ENCODE measurements around the gene GSTO2. TPM values are rescaled to one million over a fixed set of nuclear protein-coding genes. Genes with fewer than 3 reads are reported as not detected.

The GSTO2 gene
- total RNA-seq, 2 donors from 2014 or later, result 18.1 to 37.3 TPM

DNA sequence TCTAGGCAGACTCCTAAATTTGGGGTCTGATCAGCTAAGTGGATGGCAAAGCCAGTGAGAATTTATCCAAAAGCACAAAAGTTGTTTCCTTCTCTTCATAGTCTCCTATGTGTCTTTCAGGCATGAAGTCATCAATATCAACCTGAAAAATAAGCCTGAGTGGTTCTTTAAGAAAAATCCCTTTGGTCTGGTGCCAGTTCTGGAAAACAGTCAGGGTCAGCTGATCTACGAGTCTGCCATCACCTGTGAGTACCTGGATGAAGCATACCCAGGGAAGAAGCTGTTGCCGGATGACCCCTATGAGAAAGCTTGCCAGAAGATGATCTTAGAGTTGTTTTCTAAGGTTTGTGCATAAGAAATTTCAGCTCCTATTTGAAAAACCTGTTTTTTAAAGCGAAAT is 9.5 kb upstream of the GSTO2 start:
- no peak overlapping the region for H3K4me3 ChIP-seq
- H3K27me3 ChIP-seq (replicated peaks; ENCODE audit: insufficient read depth), result no peaks in the 10 kb centered on the region
- H3K4me1 ChIP-seq (replicated peaks), result peaks cover 13% of the 10 kb centered on the region
- WGBS, result 30% methylated on average over 3 of the region's 3 CpGs
- H3K36me3 ChIP-seq, result no peaks in the 10 kb centered on the region
- intact Hi-C loops (cut with DNase I), result loop anchor here (10.0 kb wide), 1 partner anchor 295 kb away; the partner anchor contains the start of gene SLK
- no peaks in the 10 kb centered on the region for H3K9me3 ChIP-seq
- no peak for DNase-seq (ENCODE audit: low spot score)
- TF ChIP-seq, protein P1, sequence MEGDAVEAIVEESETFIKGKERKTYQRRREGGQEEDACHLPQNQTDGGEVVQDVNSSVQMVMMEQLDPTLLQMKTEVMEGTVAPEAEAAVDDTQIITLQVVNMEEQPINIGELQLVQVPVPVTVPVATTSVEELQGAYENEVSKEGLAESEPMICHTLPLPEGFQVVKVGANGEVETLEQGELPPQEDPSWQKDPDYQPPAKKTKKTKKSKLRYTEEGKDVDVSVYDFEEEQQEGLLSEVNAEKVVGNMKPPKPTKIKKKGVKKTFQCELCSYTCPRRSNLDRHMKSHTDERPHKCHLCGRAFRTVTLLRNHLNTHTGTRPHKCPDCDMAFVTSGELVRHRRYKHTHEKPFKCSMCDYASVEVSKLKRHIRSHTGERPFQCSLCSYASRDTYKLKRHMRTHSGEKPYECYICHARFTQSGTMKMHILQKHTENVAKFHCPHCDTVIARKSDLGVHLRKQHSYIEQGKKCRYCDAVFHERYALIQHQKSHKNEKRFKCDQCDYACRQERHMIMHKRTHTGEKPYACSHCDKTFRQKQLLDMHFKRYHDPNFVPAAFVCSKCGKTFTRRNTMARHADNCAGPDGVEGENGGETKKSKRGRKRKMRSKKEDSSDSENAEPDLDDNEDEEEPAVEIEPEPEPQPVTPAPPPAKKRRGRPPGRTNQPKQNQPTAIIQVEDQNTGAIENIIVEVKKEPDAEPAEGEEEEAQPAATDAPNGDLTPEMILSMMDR (IDR thresholded peaks at IDR 0.05), result no peak
- TF ChIP-seq POLR2AphosphoS5 (IDR thresholded peaks at IDR 0.05) (no peak), POLR2A (IDR thresholded peaks at IDR 0.05) (no peak)
- H3K27ac ChIP-seq, result peak overlapping the region; percentile 38 to 73

DNA sequence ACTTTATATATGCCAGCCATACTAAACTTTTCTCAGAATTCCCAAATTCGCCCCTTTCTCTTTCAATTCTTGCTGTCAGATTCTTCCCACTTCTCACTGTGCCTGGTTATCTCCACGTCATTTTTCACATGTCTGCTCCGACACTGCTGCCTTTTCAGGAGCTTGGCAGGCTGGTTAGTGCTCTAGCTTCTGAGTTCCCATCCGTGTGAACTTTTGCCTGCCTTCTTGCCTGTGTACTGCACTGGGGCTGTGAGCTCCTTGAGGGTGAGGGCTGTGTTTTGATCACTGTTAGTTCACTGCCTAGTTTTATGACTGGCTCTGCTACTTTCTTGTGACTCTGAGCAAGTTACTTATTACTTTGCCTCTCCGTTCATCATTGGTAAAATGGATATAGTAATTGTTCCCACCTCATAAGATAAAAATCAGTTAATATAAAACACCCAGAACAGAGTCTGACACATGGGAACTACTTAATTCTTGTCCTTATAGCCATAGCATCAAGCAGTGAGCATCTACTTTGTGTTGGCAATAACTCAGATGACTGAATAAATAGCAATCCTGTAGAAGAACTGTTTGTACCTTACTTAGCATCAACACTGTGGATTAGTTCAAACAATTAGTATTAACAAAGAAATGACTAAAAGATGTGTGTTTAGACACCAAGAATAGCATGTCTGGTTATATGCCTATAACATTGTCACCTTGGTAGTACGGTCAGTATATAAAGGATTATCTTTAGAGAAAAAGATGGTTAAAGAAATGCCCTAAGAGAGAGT is 8.8 kb upstream of the GSTO2 start:
- Histone ChIP-seq H3K4me1 (replicated peaks) (peaks cover 13% of the 10 kb centered on the region), H3K36me3 (no peaks in the 10 kb centered on the region), H3K9me3 (no peaks in the 10 kb centered on the region), H3K27ac (peak overlapping the region; percentile 38 to 73), H3K4me3 (no peak overlapping the region), H3K27me3 (replicated peaks; ENCODE audit: insufficient read depth) (no peaks in the 10 kb centered on the region)
- 46% methylated on average over 6 of the region's 6 CpGs for whole genome bisulfite sequencing
- TF ChIP-seq POLR2A (IDR thresholded peaks at IDR 0.05) (no peak), POLR2AphosphoS5 (IDR thresholded peaks at IDR 0.05) (no peak)
- TF ChIP-seq, protein P1 (IDR thresholded peaks at IDR 0.05), result no peak
- intact Hi-C loops (cut with DNase I), result loop anchor here (10.0 kb wide), 2 partner anchors 135 to 295 kb away; partner anchors contain the start of genes SFR1 and SLK
- DNase-seq (ENCODE audit: low spot score), result no peak

DNA sequence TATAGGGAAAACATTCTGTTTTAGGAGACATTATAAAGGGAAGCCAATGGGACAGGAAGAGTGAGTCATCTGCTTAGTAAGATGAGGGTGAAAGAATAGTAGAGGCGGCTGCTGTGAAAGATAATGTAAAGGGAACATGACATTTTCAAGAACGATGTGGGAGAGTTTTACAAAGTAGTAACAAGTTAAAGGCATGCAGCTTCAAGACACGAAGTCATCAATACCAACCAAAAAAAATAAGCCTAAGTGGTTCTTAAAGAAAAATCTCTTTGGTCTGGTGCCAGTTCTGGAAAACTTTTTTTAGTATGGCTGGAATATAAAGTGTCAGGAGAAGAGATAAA is 8.2 kb upstream of the GSTO2 start:
- no peaks in the 10 kb centered on the region for H3K9me3 ChIP-seq
- TF ChIP-seq POLR2A (IDR thresholded peaks at IDR 0.05), result no peak
- TF ChIP-seq POLR2AphosphoS5 (IDR thresholded peaks at IDR 0.05), result no peak
- TF ChIP-seq, protein P1 (IDR thresholded peaks at IDR 0.05), result no peak
- peaks cover 13% of the 10 kb centered on the region for H3K4me1 ChIP-seq (replicated peaks)
- WGBS, result 10% methylated on average over 3 of the region's 3 CpGs
- H3K36me3 ChIP-seq, result no peaks in the 10 kb centered on the region
- no peaks in the 10 kb centered on the region for H3K27me3 ChIP-seq (replicated peaks; ENCODE audit: insufficient read depth)
- intact Hi-C loops (cut with DNase I), result loop anchor here (10.0 kb wide), 1 partner anchor 136 kb away; the partner anchor contains the start of gene SFR1
- peak overlapping the region; percentile 38 to 73 for H3K27ac ChIP-seq
- DNase-seq (ENCODE audit: low spot score), result no peak
- H3K4me3 ChIP-seq, result no peak overlapping the region

DNA sequence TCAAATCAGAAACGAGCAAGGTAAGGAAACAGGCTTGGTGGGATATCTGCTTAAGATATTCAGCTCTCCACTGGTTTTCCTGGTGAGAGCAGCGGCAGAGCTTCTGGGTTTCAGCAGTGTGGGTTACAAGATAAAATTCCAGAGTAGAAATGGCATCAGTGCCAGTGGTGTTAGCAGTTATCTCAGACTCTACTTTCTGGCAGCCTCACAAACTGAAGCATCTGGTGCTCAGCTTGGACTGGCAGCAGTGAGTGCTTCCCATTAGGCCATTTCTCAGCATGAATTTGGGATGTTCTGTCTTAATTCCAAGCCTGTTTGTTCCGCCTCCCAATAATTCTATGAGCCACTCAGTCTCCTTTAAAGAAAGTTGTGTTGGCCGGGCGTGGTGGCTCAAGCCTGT is 6.9 kb upstream of the GSTO2 start:
- H3K4me3 ChIP-seq, result no peak overlapping the region
- TF ChIP-seq POLR2A (IDR thresholded peaks at IDR 0.05) (no peak), POLR2AphosphoS5 (IDR thresholded peaks at IDR 0.05) (no peak)
- TF ChIP-seq, protein P1 (IDR thresholded peaks at IDR 0.05), result no peak
- intact Hi-C loops (cut with DNase I), result loop anchor here (10.0 kb wide), 1 partner anchor 137 kb away; the partner anchor contains the start of gene SFR1
- peaks cover 0 to 6% of the 10 kb centered on the region in 2 donors for H3K36me3 ChIP-seq
- H3K27me3 ChIP-seq (replicated peaks; ENCODE audit: insufficient read depth), result no peaks in the 10 kb centered on the region
- H3K4me1 ChIP-seq (replicated peaks), result peaks cover 13% of the 10 kb centered on the region
- no peaks in the 10 kb centered on the region for H3K9me3 ChIP-seq
- no peak for DNase-seq (ENCODE audit: low spot score)
- 85% methylated on average over 5 of the region's 5 CpGs for WGBS
- H3K27ac ChIP-seq, result no peak overlapping the region

DNA sequence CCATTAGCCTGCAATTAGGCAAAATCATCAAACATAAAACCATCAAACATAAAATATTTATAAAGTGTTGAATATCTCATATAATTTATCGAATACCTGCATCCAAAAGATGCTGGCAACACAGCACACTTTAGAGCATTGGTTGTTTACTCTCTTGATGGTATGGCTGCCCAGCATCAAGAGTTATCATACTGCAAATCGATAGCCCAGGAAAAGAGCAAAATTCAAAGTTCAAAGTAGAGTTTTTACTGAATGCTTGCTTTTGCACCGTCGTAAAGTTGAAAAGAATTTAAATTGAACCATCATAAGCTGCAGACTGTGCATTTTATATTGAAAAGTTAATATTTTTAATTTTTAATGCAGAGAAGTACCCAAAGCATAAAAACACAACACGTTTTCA is 4.2 kb upstream of the GSTO2 start:
- H3K9me3 ChIP-seq, result no peaks in the 10 kb centered on the region

More for the DNA sequence above, 4.2 kb upstream of the GSTO2 start:
- H3K36me3 ChIP-seq, result peaks cover 0 to 6% of the 10 kb centered on the region in 2 donors
- no peak overlapping the region for H3K4me3 ChIP-seq
- peaks cover 10% of the 10 kb centered on the region for H3K4me1 ChIP-seq (replicated peaks)
- no peaks in the 10 kb centered on the region for H3K27me3 ChIP-seq (replicated peaks; ENCODE audit: insufficient read depth)
- intact Hi-C loops (cut with DNase I), result loop anchor here (10.0 kb wide), 1 partner anchor 140 kb away; the partner anchor contains the start of gene SFR1
- WGBS, result 80% methylated on average over 5 of the region's 5 CpGs
- H3K27ac ChIP-seq, result no peak overlapping the region
- TF ChIP-seq POLR2A (IDR thresholded peaks at IDR 0.05), result no peak
- no peak for DNase-seq (ENCODE audit: low spot score)

Measured in prostate gland (tissue), 2 donors.